Dermis blood vessel endothelial cell (primary cell): ENCODE data around the gene ANKUB1. TPM values are rescaled to one million over a fixed set of nuclear protein-coding genes. Genes with fewer than 3 reads are reported as not detected.

ENCODE experiments used
- DNase-seq: peaks from one replicate; pipeline ENCODE4 v3.0.0; 2010
- total RNA-seq: library from RNA; depleted of rRNA; stranded (reverse); fragments of >200 nt; gene quantifications from 2 replicates; pipeline ENCODE4 v1.2.3, GENCODE V29; 2014

ANKUB1 gene
- total RNA-seq, 1 donor from 2014 or later = not detected

DNA sequence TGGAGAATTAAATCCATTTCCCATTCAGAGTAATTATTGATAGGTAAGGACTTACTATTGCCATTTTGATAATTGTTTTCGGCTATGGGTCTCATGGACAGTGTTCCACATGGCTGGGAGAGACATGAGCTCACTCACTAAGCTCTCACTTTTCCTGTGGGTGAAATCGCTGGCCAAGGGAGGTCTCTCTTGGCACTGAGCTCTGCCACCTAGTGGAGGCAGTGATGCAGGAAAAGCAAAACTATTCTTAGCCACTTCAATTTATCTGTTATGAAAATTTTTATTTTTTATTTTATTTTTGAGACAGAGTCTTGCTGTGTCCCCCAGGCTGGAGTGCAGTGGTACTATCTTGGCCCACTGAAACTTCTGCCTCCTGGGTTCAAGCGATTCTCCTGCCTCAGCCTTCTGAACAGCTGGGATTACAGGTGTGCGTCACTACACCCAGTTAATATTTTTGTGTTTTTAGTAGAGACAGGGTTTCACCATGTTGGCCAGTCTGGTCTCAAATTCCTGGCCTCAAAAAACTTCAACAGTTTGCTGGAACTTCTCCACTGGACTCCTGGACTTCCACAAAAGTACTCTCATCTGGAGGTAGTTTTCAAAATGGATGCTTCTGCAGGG, 16.0 kb upstream of the ANKUB1 start:
- DNase-seq = peak; percentile 88

- DNase-seq = no peak
These were observed 13.9 kb upstream of the ANKUB1 start for GRCh38 chr3:149806171-149806778.

- DNase-seq = no peak
These were observed 9.3 kb upstream of the ANKUB1 start for GRCh38 chr3:149801639-149802038.

- no peak for DNase-seq
These were observed 8.8 kb upstream of the ANKUB1 start for GRCh38 chr3:149801195-149801594.

GRCh38 chr3:149800693-149801092, 8.3 kb upstream of the ANKUB1 start:
- DNase-seq = no peak

GRCh38 chr3:149796026-149796425, 3.7 kb upstream of the ANKUB1 start:
- DNase-seq = no peak

DNA sequence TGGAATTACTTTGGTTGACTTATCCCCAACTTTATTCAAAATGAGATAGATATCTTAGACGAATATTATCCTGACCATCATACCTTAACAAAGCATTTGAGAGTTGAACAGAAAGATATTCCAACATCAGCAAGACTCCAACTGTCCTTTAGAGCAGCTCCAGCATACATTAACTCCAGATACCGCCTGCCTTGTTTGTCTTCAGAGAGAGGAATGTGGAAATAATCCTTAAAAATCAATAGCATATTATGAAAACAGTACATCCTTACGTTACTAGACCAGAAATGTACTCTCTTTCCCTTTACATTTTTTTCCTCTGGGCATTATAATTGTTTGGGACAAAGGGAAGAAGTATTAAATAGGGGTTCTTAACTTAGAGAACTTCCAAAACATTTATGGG, 1.7 kb downstream of the ANKUB1 start:
- no peak for DNase-seq

GRCh38 chr3:149790268-149790667, 2.1 kb downstream of the ANKUB1 start:
- DNase-seq = no peak

DNA sequence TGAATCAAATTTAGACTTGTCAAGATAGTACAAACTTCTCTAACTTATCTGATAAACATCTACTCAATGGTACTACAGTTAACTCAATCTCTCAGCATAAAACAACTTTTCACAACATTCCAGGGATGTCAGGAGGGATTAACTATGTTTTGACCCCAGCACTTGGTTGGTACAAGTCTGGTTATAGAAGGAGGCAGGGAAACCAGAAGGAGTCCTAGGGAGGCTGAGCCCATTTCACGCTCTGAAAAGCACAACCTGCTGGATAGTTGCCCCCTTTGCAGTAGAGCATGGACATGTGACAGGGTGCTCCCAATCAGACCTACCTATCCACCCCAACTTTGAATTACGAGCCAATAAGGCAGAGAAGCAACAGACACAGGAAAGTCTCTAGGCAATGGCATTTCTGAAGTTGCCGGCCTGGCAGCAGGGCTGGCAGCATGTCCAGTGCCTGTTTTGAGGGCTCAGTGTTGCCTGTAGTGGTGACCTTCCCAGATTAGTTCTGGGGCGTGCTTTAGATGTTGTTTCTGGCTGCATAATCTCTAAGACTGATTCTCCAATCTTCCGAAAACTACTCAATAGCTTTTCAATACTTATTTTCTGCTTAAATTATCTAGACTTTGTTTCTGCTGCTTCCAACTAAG, 8.2 kb downstream of the ANKUB1 start:
- DNase-seq = no peak

DNA sequence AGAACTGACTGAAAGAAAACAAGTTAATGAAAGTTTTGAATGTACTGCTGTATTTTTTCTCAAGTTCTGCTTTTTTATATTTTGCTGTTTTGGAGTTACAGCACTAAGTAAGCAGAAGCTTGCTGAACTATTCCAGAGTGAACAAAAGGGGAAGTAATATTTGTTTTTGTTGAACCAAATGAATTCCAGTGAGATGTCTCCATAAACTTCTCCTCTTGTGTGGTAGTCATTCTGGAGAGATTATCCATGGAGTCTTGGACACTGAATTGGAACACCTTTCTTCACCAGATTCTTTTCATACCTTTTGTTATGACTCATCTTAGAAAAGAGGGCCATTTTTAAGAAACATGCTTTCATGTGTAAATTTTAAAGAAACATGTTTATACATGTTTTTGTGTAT, 8.8 kb downstream of the ANKUB1 start:
- peak; percentile 8 for DNase-seq

- no peak for DNase-seq
These were observed 10.6 kb downstream of the ANKUB1 start for GRCh38 chr3:149781741-149782140.

GRCh38 chr3:149781211-149781610, 11.1 kb downstream of the ANKUB1 start:
- peak; percentile 10 for DNase-seq

DNA sequence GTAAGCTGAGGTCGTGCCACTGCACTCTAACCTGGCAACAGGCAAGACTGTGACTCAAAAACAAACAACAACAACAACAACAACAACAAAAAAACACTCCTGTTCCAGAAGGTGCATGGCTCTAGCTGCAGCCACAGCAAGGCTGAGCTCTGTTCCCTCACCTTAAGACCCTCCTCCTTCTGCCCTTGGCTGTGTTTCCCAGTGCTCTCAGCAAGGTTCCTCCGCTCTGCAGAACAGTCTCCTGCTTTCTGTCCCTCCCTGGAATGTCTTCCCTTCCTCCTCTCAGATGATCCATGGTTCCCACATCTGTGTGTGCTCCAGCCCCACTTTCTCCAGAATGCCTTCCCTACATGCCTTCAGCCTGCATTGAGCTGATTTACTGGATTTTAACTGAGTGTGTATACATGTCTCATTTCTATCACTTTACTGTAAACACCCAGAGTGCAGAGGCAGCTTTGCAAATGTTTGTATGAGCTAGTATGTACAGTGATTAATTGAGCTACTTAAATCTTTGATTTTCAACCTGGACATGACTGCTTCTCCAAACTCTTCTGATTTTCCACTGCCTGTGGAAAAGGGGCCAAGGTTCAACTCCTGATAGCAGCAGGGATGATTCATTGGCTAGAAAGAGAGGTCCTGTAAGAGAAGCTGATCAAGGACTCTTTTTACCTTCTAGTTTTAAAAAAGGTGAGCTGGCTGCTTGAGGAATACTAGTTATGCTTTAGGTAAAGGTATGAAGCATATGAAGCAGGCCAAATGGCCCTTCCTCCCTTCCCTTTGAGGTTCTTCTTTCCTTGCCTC, 14.7 kb downstream of the ANKUB1 start:
- no peak for DNase-seq

DNA sequence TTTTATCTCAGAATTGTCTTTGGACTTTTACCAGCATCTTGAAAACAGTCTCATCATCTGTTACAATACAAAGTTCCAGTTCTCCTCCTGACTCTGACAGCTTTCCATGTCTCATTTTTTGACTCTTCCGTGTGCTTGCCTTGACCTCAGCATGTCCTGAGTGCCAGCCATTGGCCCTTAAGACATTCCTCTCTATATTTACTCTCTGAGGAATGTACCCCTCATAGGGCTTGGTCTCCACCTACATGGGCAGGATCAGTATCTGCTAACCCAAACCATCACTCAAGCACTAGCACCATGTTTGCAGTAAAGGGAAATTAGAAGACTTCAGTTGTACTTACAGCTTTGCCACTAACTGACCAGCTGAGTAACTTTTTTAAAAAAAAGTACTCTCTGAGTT, 16.2 kb downstream of the ANKUB1 start:
- DNase-seq = no peak

DNA sequence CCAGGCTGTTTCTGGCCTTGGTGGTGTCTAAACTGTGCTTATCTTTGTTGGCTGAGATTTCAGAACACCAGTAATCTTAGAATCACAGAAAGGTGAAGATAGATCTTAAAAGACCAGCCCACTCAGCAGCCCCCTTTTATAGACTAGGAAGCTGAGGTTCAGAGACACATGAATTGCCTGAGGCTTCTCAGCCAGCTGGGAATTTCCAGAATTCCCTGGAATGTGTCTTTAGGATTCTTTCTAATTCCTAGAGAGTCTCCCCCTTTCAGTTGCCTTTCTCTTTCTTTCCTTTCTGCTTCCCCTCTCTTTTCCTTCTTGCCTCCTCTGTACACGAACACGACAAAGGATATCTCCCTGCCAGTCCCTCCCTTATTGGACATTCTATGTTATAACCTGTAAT, 19.5 kb downstream of the ANKUB1 start:
- no peak for DNase-seq

- DNase-seq = peak; percentile 74
These were observed 20.6 kb downstream of the ANKUB1 start for GRCh38 chr3:149771652-149772271.

- DNase-seq = no peak
These were observed 22.1 kb downstream of the ANKUB1 start for GRCh38 chr3:149770246-149770645.

- no peak for DNase-seq
These were observed 23.6 kb downstream of the ANKUB1 start for GRCh38 chr3:149768704-149769103.

- DNase-seq = no peak
These were observed 24.6 kb downstream of the ANKUB1 start for GRCh38 chr3:149767720-149768119.

- DNase-seq = peak; percentile 57
These were observed 26.5 kb downstream of the ANKUB1 start for GRCh38 chr3:149765762-149766334.

- no peak for DNase-seq
These were observed 28.1 kb downstream of the ANKUB1 start for GRCh38 chr3:149764302-149764701.

DNA sequence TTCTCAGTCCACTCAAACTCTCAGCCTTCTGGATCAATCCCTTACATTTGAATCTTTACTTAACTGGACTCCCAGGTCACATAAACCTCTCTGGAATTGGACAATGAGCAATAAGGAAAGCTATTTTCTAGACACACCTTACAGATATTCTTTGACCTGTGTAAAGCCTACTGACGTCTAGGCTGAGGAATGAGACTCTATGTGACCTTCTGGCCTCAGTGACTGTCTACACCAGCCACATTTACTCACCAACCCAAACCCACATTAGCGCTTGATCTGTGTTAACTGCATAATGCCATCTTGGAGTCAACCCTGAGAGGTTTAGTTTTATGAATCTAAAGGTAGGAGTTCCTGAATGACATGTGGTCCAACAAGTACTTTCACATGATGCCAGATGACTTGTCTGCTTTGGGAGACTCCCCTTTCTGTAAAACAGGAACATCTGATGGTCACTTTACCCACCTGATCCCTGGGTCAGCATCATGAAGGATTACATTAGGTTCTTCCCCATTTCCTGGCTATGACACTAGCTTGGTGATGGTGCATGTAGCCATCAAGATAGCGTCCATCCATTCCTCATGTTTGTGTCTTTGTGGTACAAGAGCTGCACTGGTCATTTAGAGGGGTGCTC, 28.7 kb downstream of the ANKUB1 start:
- DNase-seq = no peak
